ENCODE results near the gene ZW10.

DNA sequence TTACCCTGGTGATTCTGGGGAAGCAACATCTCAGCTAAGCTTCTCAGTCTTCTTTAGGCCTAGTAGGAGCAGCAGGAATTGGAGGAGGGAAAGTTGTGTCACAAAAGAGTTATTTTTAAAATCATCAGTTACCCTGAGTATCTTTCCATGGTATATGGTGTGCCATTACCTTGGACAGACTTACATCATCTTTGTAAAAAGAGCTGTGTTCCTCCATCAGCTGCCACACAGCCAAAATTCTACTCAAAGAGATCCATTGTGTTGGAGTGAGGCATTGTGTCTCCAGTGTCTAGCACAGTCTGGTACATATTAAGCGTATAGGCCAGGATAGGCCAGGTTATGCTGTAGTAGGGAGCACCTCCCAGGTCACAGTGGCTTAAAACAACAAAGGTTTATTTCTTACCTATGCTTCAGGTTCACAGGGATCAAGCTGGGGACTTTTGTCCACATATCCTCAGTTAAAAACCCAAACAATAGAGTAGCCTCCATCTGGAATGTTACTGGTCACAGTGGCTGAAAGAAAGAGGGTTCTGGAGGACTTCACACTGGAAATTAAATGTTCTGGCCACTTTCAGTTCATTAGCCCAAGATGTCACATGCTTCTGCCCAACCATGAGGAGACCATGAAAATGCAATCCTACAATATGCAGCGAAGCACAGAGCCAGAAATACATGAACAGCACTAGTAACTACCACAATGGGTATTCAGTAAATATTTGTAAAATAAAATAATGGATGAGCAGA, 57.4 kb downstream of the ZW10 start:
- TF ChIP-seq, protein P1, sequence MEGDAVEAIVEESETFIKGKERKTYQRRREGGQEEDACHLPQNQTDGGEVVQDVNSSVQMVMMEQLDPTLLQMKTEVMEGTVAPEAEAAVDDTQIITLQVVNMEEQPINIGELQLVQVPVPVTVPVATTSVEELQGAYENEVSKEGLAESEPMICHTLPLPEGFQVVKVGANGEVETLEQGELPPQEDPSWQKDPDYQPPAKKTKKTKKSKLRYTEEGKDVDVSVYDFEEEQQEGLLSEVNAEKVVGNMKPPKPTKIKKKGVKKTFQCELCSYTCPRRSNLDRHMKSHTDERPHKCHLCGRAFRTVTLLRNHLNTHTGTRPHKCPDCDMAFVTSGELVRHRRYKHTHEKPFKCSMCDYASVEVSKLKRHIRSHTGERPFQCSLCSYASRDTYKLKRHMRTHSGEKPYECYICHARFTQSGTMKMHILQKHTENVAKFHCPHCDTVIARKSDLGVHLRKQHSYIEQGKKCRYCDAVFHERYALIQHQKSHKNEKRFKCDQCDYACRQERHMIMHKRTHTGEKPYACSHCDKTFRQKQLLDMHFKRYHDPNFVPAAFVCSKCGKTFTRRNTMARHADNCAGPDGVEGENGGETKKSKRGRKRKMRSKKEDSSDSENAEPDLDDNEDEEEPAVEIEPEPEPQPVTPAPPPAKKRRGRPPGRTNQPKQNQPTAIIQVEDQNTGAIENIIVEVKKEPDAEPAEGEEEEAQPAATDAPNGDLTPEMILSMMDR (IDR thresholded peaks at IDR 0.05; ENCODE audit: low read length): no peak
- TF ChIP-seq EZH2 (IDR thresholded peaks at IDR 0.05; ENCODE audit: borderline replicate concordance, low read length): no peak

Data from OCI-LY1 (cell line).